ENCODE measurements around the gene PHF19. TPM values are rescaled to one million over a fixed set of nuclear protein-coding genes. Genes with fewer than 3 reads are reported as not detected.
A peak's percentile ranks its signal among the peaks of the same experiment; 100 is the strongest.

The PHF19 gene
- polyA plus RNA-seq, 3 donors = 12.6 to 61.0 (median 12.7) TPM

DNA sequence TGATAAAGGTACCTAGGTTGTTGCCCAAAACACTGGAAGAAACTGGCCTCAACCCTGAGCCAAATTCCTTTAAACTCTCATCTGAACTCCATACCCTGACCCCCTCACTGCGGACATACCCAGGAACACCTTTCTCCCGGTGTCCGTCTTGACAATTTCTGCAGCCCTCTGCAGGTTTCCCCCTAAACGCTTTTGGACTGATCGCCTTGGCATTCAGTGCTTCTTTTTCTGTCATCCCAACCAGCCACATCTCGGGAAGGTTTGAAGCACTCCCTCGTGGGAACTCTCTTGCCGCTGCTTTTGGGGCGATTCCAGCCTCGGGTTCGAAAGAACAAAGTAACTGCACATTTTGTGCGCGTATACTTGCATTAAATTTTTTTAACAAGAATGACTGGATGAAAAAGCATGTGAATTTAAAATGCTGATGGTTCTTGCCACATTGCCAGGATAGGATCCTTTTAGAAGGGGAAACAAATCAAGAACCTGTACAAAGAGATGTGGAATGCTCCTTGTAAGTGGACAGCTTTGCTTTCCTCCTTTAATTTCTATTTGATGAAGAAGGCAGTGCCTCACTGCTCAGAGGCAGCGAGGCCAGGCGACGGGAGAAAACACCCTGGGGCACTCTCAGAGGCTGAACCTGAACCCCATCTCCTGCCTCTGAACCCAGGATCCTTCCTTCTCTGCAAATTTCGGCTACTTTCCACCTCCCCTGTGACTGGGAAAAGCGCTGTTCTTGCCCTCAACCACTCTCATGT, 34.9 kb downstream of the PHF19 start:
- Histone ChIP-seq H3K4me2 (replicated peaks; ENCODE audit: extremely low read depth, low read length, poor library complexity, severe bottlenecking) (peak overlapping the region; percentile 87), H3K4me1 (ENCODE audit: control insufficient read depth in 1 of 2, insufficient read depth in 2 of 2, low read length in 2 of 2) (peaks cover 20 to 21% of the 10 kb centered on the region in 2 donors), H2AFZ (ENCODE audit: insufficient read depth, low read depth, low read length, poor library complexity, severe bottlenecking) (peak overlapping the region; percentile 95), H3K9ac (ENCODE audit: insufficient read depth, low read length, poor library complexity, severe bottlenecking) (peak overlapping the region; percentile 89), H3K79me2 (ENCODE audit: insufficient read depth, low read length) (peaks cover 45% of the 10 kb centered on the region), H3K36me3 (replicated peaks in 1 of 2; ENCODE audit: control insufficient read depth in 1 of 2, insufficient read depth in 2 of 2, low read length in 2 of 2) (peaks cover 5 to 9% of the 10 kb centered on the region in 2 donors), H3K9me3 (replicated peaks in 1 of 2; ENCODE audit: control insufficient read depth in 1 of 2, insufficient read depth in 1 of 2, low read length in 2 of 2) (no peaks in the 10 kb centered on the region), H3K27me3 (ENCODE audit: control insufficient read depth in 2 of 2, insufficient read depth in 2 of 2, low read length in 2 of 2) (no peaks in the 10 kb centered on the region), H3K4me3 (replicated peaks in 1 of 3; ENCODE audit: low read depth in 2 of 3, low read length in 3 of 3) (peak overlapping the region; percentile 73 to 88 (median 78)), H3K27ac (ENCODE audit: low read depth in 1 of 2, low read length in 2 of 2) (peak overlapping the region; percentile 92 to 94), H4K20me1 (ENCODE audit: insufficient read depth, low read length) (peaks cover 5% of the 10 kb centered on the region)
- 57% methylated on average over 14 of the region's 18 CpGs for WGBS (ENCODE audit: insufficient coverage)
- intact Hi-C loops (cut with micrococcal nuclease) = loop anchor here (5.0 to 10.0 kb wide), 2 partner anchors 45 to 47 kb away; partner anchors contain the start of gene FBXW2 (in 1 of the 2)
- H3K9me3 Mint-ChIP-seq = peaks cover 0 to 19% (median 4%) of the 10 kb centered on the region in 7 donors
- H3K27ac Mint-ChIP-seq = peak overlapping the region; percentile 90 to 97 (median 95)
- peak in 1 of 3 donors; percentile 1 for DNase-seq
- H3K27me3 Mint-ChIP-seq (ENCODE audit: low read depth in 3 of 3) = peaks cover 0 to 4% (median 0%) of the 10 kb centered on the region in 3 donors
- TF ChIP-seq, protein P1, sequence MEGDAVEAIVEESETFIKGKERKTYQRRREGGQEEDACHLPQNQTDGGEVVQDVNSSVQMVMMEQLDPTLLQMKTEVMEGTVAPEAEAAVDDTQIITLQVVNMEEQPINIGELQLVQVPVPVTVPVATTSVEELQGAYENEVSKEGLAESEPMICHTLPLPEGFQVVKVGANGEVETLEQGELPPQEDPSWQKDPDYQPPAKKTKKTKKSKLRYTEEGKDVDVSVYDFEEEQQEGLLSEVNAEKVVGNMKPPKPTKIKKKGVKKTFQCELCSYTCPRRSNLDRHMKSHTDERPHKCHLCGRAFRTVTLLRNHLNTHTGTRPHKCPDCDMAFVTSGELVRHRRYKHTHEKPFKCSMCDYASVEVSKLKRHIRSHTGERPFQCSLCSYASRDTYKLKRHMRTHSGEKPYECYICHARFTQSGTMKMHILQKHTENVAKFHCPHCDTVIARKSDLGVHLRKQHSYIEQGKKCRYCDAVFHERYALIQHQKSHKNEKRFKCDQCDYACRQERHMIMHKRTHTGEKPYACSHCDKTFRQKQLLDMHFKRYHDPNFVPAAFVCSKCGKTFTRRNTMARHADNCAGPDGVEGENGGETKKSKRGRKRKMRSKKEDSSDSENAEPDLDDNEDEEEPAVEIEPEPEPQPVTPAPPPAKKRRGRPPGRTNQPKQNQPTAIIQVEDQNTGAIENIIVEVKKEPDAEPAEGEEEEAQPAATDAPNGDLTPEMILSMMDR (IDR thresholded peaks at IDR 0.05) = no peak
- peaks cover 18 to 41% of the 10 kb centered on the region in 2 donors for H3K36me3 Mint-ChIP-seq
- peak overlapping the region; percentile 90 to 94 for H3K4me3 Mint-ChIP-seq
- H3K4me1 Mint-ChIP-seq = peaks cover 26% of the 10 kb centered on the region

DNA sequence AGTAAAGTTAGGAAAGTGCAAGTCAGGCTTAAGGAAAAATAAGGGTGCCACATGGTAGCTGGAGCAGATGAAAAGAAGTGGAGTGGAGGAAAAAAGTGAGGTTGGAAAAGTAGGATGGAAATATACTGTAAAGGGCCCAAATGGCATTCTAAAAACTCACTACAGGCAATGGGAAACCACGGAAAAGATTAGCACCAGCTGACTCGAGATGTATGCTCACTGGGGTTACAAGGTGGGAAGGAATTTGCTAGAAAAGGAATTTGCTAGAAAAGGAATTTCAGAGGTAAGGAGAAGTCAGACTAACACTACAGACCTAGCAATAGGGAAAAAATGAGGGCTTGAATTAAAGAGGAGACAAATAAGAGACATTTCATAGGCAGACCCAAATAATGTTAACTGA, 37.8 kb downstream of the PHF19 start:
- H3K27ac Mint-ChIP-seq = peak overlapping the region in 2 of 7 donors; percentile 21 to 55
- H3K4me3 Mint-ChIP-seq = no peak overlapping the region
- DNase-seq = no peak
- H3K27ac ChIP-seq (ENCODE audit: low read depth in 1 of 2, low read length in 2 of 2) = no peak overlapping the region
- H3K36me3 Mint-ChIP-seq = peaks cover 26 to 43% of the 10 kb centered on the region in 2 donors
- intact Hi-C loops (cut with micrococcal nuclease) = no loop called here
- TF ChIP-seq, protein P1 (IDR thresholded peaks at IDR 0.05) = no peak
- H3K9me3 ChIP-seq (replicated peaks in 1 of 2; ENCODE audit: control insufficient read depth in 1 of 2, insufficient read depth in 1 of 2, low read length in 2 of 2) = no peaks in the 10 kb centered on the region
- peaks cover 13 to 26% of the 10 kb centered on the region in 2 donors for H3K36me3 ChIP-seq (replicated peaks in 1 of 2; ENCODE audit: control insufficient read depth in 1 of 2, insufficient read depth in 2 of 2, low read length in 2 of 2)
- H3K4me1 ChIP-seq (ENCODE audit: control insufficient read depth in 1 of 2, insufficient read depth in 2 of 2, low read length in 2 of 2) = peaks cover 20 to 21% of the 10 kb centered on the region in 2 donors
- WGBS (ENCODE audit: insufficient coverage) = no CpG with 5 or more reads among the region's 2 CpGs
- H3K4me3 ChIP-seq (replicated peaks in 1 of 3; ENCODE audit: low read depth in 2 of 3, low read length in 3 of 3) = no peak overlapping the region
- no peak overlapping the region for H3K4me2 ChIP-seq (replicated peaks; ENCODE audit: extremely low read depth, low read length, poor library complexity, severe bottlenecking)
- H2AFZ ChIP-seq (ENCODE audit: insufficient read depth, low read depth, low read length, poor library complexity, severe bottlenecking) = no peak overlapping the region
- no peaks in the 10 kb centered on the region for H3K27me3 ChIP-seq (ENCODE audit: control insufficient read depth in 2 of 2, insufficient read depth in 2 of 2, low read length in 2 of 2)
- H4K20me1 ChIP-seq (ENCODE audit: insufficient read depth, low read length) = peaks cover 5% of the 10 kb centered on the region
- peaks cover 49% of the 10 kb centered on the region for H3K79me2 ChIP-seq (ENCODE audit: insufficient read depth, low read length)
- no peak overlapping the region for H3K9ac ChIP-seq (ENCODE audit: insufficient read depth, low read length, poor library complexity, severe bottlenecking)
- H3K9me3 Mint-ChIP-seq = peaks cover 0 to 17% (median 4%) of the 10 kb centered on the region in 7 donors
- peaks cover 23% of the 10 kb centered on the region for H3K4me1 Mint-ChIP-seq
- peaks cover 0 to 4% (median 0%) of the 10 kb centered on the region in 3 donors for H3K27me3 Mint-ChIP-seq (ENCODE audit: low read depth in 3 of 3)
